ENCODE results near the gene MATN1.
"Not testable (repeated sequence)": the region's sequence is repeated elsewhere in the genome, so short reads cannot be mapped to it uniquely, and the experiment has no call there.

The MATN1 gene, protein sequence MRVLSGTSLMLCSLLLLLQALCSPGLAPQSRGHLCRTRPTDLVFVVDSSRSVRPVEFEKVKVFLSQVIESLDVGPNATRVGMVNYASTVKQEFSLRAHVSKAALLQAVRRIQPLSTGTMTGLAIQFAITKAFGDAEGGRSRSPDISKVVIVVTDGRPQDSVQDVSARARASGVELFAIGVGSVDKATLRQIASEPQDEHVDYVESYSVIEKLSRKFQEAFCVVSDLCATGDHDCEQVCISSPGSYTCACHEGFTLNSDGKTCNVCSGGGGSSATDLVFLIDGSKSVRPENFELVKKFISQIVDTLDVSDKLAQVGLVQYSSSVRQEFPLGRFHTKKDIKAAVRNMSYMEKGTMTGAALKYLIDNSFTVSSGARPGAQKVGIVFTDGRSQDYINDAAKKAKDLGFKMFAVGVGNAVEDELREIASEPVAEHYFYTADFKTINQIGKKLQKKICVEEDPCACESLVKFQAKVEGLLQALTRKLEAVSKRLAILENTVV

DNA sequence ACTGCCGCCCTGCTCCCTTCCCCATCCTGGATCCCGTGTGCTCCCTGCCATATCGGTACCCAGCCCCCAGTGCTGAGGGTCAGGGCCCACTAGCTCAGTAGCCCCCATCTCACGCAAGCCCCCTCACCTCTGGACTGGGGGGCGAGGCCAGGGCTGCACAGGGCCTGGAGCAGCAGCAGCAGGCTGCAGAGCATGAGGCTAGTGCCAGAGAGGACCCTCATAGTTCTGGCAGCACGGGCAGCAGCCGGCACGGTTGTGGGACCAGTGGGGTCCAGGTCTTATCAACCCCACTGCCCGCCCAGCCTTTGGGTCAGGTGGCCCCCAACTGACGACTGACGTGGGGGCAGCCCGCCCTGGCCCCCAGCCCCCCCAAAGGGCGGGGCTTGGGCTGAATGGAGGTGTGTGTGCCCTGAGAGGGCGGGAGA, at the start of gene MATN1:
MATN1 (minus strand) TSS at position 255 of the 425 bp plus-strand sequence; CDS start at position 221, 34 bp downstream.
- in situ Hi-C loops (cut with HindIII; ENCODE audit: low sequenced_read_pairs): no loop called here

DNA sequence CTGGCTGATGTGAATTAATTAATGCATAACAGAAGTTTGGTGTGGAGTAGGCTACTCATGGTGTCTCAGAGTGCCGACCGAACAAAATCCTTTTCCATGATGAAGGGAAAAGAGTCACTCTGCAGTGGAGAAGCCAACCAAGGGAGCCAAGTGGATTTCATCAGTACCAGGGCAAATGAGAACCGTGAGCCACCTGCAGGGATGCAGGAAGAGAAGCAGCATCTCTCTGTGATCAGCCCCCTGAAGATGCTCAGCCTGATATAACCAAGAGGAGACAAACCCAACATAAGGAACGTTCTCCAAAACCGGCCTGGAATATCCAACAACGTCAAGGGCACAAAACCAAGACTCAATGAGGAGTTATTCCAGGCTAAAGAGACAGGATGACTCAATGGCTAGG, 47.6 kb upstream of the MATN1 start:
- in situ Hi-C loops (cut with HindIII; ENCODE audit: low sequenced_read_pairs): no loop called here

DNA sequence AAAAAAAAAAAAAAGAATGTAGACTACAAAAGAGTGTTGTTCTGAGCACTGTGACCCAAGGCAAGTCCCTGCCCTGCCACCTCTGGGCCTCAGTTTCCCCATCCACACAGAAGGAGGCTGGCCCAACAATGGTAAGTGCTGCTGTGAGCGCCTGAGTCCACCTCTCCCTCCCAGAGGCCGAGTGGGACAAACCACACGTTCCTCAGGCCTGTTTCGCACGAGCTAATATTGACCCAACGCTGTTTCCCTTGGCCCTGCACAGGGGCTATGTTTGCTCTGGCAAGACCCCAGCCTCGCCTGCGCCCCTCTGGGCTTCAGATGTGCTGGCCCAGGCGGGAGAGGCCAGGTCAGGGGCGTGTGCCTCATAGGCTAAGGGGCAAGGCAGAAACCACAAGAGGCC, 46.8 kb upstream of the MATN1 start:
- in situ Hi-C loops (cut with HindIII; ENCODE audit: low sequenced_read_pairs): no loop called here

DNA sequence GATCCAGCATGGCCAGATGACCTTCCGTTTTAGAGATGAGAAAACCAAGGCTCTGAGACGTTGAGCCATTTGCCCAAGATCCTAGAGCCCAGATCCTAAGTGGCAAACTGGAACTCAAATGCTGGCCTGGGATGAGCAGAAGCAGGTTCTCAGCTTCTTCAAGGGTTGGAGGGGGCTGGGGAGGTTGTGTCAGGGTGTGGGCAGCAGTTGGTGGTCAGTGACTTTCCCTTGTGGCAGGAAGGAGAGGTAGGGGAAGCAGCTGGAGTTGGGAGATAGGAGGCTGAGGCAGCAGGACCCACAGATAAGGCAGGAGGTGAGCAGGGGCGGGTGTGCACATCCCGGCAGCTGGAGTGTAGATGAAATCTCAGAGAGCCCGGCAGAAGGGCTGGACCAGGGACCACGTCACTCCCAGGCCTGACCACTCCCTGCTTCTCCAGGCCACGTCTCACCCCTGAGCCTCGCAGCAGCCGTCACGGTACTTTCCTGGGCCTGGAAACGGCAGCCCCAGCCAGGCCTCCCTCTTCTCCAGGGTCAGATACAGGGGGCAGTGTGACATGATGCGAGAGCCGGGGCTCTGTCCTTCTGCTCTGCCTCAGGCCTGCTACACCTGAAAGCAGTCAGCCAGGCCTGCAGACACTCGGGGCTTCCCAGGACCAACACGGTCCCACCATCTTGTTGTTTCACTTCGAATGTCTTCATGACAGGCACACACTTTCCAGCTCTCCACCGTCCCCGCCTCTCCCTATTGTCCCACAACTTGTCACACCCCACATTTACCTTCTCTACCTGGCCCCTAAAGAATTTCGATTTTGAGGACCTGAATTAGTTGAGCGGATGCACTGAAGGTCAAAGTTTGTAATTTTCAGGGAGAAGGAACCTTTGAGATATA, 45.7 kb upstream of the MATN1 start:
- in situ Hi-C loops (cut with HindIII; ENCODE audit: low sequenced_read_pairs): no loop called here

DNA sequence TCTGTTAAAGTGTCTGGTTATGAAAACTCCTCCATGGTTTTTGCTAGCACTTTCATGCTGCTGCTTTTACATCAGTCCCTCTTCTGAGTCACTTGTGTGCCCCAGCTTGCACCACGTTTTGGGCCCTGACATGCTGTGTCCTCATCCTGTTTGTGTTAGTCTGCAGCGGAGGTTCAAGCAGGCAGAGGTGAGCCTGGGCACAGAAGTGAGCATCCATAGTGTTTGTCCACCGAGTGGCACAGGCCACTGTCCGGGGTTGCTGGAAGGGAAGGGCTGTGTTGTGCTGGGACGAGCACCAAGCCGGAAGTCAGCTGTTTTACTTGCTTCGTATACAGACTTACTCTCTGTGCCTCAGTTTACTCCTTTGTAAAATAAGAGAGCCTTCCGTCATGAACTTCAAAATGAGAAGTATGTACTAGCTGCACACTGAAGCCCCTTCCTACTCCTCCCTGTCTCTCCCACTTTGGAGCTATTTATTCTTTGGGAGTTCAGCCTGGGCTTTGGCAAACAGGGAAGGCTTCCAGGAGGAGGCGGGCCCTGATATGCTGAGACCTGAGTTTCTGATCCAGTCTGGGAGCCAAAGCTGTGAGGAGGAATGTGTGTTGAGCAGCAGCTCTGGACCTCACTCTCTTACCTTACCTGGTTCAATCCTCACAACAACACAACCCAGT, 44.9 kb upstream of the MATN1 start:
- in situ Hi-C loops (cut with HindIII; ENCODE audit: low sequenced_read_pairs): no loop called here

DNA sequence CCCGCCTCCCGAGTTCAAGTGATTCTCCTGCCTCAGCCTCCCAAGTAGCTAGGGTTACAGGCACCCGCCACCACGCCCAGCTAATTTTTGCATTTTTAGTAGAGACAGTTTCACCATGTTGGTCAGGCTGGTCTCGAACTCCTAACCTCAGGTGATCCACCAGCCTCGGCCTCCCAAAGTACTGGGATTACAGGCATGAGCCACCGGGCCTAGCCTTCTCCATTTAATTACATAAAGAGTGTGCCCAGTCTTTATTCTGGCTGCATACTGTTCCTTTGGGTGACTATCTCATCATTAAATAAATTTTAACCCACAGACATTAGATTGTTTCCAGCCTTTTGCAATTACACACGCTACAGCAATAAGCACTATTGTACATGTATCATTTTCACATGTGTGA, 43.6 kb upstream of the MATN1 start:
- in situ Hi-C loops (cut with HindIII; ENCODE audit: low sequenced_read_pairs): not testable (repeated sequence)

DNA sequence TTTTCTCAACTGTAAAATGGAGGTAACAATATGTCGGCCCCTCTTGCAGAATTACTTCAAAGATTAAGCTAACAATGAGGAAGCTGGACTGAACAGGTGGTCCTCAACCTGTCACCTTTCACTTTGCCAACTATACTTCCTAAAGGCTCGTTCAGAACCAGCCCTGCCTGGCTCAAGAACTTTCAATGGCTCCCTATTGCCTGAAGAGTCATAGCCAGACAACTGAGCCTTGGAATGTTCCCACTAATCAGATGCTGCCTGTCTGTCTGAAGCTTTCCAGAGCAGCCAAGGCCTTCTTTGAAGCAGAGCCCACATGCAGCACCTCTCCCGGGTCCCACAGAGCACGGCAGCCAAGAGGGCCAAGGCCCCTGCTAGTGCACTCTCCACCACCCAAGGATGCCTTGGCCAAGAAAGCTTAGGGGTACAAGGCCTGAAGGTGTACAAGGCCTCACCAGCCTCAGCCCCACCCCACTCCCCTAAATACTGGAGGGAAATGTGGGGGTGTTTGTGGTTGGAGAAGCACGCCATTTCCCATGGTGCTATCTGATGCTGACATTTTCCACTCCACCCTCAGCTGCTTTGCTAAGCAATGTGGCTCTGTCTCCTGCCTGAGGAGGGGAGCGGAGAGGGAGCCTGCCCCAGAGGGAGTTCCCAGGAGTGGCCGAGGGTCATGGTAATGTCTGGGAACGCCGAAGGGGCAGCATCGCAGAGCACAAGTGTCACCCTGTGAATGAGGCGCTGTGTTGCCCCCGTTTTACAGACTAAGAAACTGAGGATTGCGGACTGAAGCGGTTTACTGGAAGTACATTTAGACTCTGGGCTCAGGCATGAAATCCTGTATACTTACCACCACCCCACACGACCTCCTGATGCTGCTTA, 42.4 kb upstream of the MATN1 start:
- in situ Hi-C loops (cut with HindIII; ENCODE audit: low sequenced_read_pairs): no loop called here

DNA sequence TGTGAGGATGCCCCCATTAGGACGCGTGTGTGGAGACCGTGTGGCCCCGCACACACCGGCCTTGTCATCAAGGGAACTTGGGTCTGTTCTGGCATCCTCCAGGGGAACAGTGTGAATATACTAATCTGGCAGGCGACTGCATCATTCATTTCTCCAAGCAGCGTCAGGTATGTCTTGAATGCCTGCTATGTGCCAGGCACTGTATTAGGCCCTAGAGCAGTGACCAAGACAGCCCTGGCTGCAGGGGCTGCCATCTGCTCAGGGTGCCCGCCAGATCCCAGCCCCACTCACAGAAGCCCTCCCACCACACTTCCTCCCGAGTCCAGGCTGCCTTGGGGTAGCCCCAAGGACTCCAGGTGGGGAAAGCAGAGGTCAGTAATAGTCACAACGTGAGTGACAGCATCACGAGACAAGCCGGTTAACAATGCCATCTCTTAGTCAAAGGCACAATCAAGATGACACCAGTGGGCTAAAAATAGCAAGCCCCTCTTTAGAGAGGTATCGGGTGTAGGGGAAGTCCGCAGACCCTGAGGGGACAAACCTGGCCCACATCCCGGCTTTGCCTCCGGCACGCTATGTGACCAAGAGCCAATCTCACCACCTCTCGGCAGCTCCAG, 41.7 kb upstream of the MATN1 start:
- in situ Hi-C loops (cut with HindIII; ENCODE audit: low sequenced_read_pairs): no loop called here

DNA sequence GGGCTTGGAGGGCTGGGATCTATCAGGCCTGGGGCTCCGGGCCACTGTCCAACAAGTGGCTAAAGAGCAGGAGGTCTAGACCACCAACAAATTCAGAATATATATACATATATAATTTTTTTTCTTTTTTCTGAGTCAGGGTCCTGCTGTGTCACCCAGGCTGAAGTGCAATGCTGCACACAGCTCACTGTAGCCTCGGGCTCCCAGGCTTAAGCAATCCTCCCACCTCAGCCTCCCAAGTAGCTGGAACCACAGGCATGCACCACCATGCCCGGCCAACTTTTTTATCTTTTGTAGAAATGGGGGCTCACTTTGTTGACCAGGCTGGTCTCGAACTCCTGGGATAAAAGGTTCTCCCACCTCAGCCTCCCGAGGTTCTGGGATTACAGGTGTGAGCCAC, 41.0 kb upstream of the MATN1 start:
- in situ Hi-C loops (cut with HindIII; ENCODE audit: low sequenced_read_pairs): no loop called here

DNA sequence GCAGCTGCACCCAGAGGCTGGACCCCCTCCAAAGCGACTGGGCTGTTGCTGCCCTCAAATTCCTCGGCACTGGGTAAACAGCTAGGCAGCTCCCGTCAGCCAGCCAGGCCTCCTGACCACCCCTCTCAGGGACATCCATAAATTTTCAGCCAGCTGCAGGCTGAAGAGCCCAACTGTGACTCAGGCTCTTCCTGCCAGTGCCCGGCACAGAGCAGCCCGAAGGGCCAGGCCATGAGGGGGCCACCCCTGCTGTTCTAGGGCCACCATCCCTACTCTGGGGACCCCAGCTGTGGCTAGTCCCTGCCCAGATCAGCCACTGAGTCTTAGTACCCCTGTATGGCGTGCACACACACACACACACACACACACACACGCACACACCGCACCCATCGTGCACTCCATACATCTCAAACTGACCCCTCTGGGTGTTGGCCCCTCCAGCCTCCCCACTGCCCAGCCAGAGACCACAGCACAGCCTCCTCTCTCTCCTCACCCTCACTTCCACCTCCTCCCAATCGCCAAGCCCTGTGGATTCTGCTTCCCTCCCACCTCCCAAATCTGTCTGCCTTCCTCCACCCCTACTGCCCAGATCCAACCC, 40.4 kb upstream of the MATN1 start:
- in situ Hi-C loops (cut with HindIII; ENCODE audit: low sequenced_read_pairs): no loop called here

DNA sequence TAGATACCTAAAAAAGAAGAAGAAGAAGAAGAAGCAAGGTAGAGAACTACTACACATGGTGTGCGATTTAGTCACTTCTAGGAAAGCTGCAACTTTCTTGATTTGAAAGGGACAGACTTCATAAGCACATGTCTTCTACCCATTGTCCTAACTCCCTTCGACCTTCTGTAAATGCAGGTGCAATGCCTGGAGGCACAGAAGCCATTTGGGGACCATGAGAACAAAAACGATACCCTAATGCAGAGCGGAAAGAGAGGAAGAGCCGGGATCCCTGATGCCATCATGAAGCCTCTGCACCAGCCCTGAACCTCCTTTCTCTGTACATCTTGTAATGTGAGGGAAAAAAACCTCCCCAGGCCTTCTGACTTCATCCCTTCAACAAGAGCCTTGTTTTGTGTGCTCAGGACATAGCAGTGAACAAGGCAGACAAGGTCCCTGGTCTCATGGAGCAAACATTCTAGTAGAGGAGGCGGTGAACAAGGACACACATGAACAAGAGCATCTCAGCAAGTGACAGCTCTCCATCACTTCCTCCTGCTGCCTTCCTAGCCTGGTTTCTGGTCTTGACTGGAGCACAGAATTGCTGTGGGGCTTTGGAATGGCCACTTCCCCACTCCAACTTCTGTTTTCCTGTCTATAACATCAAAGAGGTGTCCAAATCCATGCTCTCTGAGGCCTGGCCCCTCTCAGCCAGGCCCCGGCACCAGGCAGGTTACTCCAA, 39.7 kb upstream of the MATN1 start:
- in situ Hi-C loops (cut with HindIII; ENCODE audit: low sequenced_read_pairs): no loop called here

DNA sequence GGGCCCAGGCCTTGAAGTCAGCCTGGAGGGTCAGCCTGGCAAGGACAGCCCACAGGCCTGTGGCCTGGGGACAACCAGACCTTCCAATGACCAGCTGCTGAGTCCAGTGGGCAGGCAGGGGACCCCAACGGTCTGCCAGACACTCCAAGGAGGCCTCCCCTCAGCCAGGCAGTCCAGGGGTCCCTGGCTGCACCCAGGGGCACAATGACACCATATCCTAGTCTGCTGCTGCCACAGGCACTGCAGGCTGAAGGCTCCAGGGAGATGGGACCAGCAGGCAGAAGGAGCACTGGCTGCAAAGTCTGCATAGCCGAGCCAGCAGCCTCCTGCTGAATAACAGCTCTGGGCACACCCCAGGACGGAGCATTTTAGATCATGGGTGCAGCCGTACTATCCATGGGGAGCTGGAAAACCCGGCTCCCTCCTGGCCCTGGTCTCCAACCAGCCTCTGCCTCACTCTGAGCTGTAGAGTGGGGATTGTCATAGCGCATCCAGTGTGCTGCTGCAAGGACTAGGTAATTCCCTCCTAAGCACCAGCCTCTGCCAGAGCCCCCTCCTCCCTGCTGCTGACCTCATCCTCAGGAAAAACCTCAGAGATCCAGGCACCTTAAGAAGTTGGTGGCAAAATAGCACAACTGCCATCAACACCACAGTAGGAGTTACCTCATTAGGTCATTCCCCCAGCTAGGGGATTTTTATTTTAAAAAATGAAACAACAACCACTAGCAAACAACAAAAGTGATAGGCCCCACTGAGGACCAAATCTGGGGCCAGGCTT, 39.0 kb upstream of the MATN1 start:
- in situ Hi-C loops (cut with HindIII; ENCODE audit: low sequenced_read_pairs): no loop called here

DNA sequence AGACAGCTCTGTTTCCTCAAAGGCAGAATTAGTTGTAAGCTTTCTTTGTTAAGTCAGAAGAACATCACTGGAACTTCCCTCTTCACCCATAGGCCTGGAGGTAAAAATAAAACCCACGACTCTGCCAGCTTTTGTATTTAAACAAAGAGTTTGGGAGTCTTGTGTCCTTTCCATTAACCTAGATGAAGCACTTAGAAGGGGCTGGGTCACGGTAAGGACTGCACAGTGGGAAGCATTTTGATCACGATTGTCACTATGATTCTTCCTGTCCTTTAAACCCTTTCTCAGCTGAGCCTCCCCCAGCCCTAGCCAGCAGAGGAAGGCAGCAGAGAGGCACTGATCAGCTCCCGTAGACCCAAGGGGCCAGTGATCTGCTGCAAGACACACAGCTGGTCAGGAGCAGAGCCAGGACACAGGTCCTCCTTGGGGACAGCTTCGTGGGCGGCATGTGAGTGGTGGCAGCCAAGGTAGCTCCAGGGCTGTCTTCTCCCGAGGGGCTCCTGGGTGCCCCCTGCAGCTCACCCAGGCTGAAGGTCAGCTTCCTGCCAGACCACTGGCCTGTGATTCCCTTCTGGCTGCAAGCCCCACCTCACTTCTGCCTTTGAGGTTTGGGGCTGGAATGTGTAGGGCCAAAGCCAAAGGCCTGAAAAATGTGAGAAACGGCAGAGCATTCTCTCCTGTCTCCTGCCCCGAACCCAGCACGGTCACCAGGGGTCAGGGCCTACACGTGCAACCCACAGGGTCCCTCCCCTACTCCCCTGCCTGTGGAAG, 38.2 kb upstream of the MATN1 start:
- in situ Hi-C loops (cut with HindIII; ENCODE audit: low sequenced_read_pairs): no loop called here

DNA sequence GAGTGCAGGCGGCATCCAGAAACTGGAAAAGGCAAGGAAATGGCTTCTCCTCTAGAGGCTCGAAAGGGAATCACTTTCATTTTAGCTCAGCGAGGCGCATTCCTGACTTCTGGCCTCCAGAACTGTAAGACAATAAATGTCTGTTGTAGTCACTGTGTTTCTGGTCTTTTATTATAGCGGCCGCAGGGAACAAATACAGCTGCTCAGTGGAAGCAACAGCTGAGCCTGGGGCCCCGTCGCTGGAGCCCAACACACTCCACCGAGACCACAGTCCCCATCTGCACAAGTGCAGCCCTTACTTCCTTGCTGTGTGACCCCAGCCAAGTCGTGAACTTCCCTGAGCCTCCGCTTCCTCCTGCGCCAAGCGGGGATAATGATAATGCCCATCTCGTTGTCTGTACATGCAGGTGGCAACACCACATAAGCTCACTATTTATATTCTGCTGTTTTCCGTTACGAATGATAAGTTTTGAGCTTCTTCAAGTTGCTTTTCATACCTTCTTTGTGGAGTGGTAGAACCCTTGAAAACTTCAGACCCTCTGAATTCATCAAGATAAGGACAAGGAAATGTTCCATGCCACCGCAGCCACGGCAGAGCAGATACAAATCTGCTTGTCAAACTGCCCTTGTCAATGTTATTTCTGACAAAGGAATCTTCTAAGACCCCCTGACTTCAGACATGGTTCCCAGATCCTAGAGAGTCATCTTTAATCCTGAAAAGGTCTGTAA, 37.4 kb upstream of the MATN1 start:
- in situ Hi-C loops (cut with HindIII; ENCODE audit: low sequenced_read_pairs): no loop called here

DNA sequence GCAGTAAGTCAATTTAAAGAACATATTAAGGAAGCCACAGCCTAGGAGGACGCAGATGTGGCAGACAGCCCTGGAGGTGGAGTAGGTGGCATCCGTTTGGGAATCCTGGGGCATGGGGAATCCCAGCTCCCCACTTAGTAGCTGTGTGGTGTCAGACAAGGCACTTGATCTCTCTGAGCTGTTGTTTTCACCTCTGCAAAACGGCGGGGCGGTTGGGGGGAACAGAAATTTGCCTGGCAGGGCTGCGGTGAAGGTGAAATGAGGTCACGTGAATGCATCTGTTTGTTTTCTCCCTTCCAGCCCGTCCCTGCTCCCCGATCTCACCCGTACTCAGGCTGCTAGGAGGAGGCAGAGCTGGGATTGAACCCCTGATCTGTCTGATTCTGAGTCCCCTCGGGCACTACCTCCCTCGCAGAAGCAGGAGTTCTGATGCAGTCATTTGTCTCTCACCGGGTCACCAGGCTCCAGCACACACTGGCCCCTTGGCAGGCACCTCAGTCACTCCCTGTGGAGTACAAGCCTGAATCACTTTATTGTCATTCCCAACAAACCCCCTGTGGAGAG, 36.4 kb upstream of the MATN1 start:
- in situ Hi-C loops (cut with HindIII; ENCODE audit: low sequenced_read_pairs): no loop called here

DNA sequence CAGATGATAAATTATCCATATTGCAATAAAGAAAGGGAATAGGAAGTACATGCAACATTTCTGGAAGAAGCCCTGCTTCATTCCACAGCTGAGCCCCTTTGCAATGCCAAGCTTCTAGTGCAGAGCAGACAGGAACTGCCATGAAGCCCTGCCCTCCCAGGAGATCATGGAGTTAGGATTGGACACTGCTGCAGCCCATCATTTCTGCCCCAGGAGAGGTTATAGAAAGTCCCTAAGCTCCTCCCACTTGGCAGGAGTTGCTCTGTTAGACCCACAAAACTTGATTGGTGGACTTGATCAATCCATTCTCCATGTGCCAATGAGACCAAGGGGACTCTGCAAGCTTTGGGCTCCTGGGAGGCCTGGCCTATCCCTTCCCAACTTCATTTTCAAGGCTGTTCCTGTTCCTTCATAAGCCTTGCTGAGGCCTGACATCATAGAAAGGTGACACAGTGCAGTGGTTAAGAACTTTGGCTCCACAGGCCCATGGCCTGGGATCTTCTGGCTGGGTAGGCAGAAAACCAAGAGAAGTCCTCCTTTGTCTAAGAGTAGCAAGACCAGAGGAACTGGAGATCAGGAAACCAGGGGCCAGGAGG, 35.5 kb upstream of the MATN1 start:
- in situ Hi-C loops (cut with HindIII; ENCODE audit: low sequenced_read_pairs): no loop called here

All from DLD1 (cell line).